ENCODE data around the gene MT1E. TPM values are rescaled to one million over a fixed set of nuclear protein-coding genes. Genes with fewer than 3 reads are reported as not detected.
"Not testable (repeated sequence)": the region's sequence is repeated elsewhere in the genome, so short reads cannot be mapped to it uniquely, and the experiment has no call there.

Gene MT1E
- total RNA-seq, 1 experiment from 2014 or later, result not detected

- no TSS peak for BruUV-seq (replicated peaks)
- no peak for ATAC-seq
- Histone ChIP-seq H2AFZ (ENCODE audit: low read length) (no peak overlapping the region), H3K4me1 (ENCODE audit: insufficient read depth, low read length) (0 out of 2 replicates have a peak, but pooled peaks cover 3% of the 10 kb centered on the region), H3K4me3 (ENCODE audit: low read length) (no peak overlapping the region), H3K9me3 (ENCODE audit: low read length) (no peaks in the 10 kb centered on the region), H3K4me2 (ENCODE audit: low read length) (no peak overlapping the region), H3F3A (ENCODE audit: low read length, unreplicated experiment) (no peaks in the 10 kb centered on the region), H3K9ac (ENCODE audit: low read length) (no peak overlapping the region), H3K79me2 (ENCODE audit: low read length) (no peaks in the 10 kb centered on the region), H3K36me3 (ENCODE audit: low read depth, low read length) (no peaks in the 10 kb centered on the region), H3K9me2 (replicated peaks; ENCODE audit: low read length) (no peaks in the 10 kb centered on the region), H3K27me3 (ENCODE audit: low read length) (no peaks in the 10 kb centered on the region), H3K27ac (ENCODE audit: low read length) (no peak overlapping the region), H4K20me1 (ENCODE audit: low read length) (no peaks in the 10 kb centered on the region)
- CTCF ChIA-PET, result no interaction called here
- POLR2A ChIA-PET (ENCODE audit: unreplicated experiment), result no interaction called here
- intact Hi-C loops (cut with micrococcal nuclease), result no loop called here
- DNase-seq, result no peak
- no peak for TF ChIP-seq EZH2phosphoT487 (IDR thresholded peaks at IDR 0.05; ENCODE audit: borderline replicate concordance, low read length)
- TF ChIP-seq EZH2 (IDR thresholded peaks at IDR 0.05; ENCODE audit: low read length, unreplicated experiment), result no peak
- TF ChIP-seq CTCF (conservative IDR thresholded peaks at IDR 0.05; ENCODE audit: low read depth, low read length), result no peak
Measured at GRCh38 chr16:56620339-56620897, 5.2 kb upstream of the MT1E start.

GRCh38 chr16:56621665-56622445, 3.7 kb upstream of the MT1E start:
- intact Hi-C loops (cut with micrococcal nuclease); POLR2A ChIA-PET (ENCODE audit: unreplicated experiment); H3K27ac ChIP-seq (ENCODE audit: low read length); H3K4me1 ChIP-seq (ENCODE audit: insufficient read depth, low read length); H3K4me3 ChIP-seq (ENCODE audit: low read length); H3K9me2 ChIP-seq (replicated peaks; ENCODE audit: low read length); H3K9me3 ChIP-seq (ENCODE audit: low read length); H4K20me1 ChIP-seq (ENCODE audit: low read length); BruUV-seq (replicated peaks); H3F3A ChIP-seq (ENCODE audit: low read length, unreplicated experiment); H3K9ac ChIP-seq (ENCODE audit: low read length); CTCF ChIA-PET; ATAC-seq; H2AFZ ChIP-seq (ENCODE audit: low read length); H3K27me3 ChIP-seq (ENCODE audit: low read length); H3K36me3 ChIP-seq (ENCODE audit: low read depth, low read length); H3K4me2 ChIP-seq (ENCODE audit: low read length); DNase-seq; H3K79me2 ChIP-seq (ENCODE audit: low read length): not testable (repeated sequence)

- POLR2A ChIA-PET (ENCODE audit: unreplicated experiment); CTCF ChIA-PET; BruUV-seq (replicated peaks): not testable (repeated sequence)
Measured at GRCh38 chr16:56623184-56623583, 2.4 kb upstream of the MT1E start.

More at GRCh38 chr16:56623184-56623583, 2.4 kb upstream of the MT1E start:
- H3K27me3 ChIP-seq (ENCODE audit: low read length); H3K27ac ChIP-seq (ENCODE audit: low read length); H3K4me1 ChIP-seq (ENCODE audit: insufficient read depth, low read length); H4K20me1 ChIP-seq (ENCODE audit: low read length); DNase-seq; H3K9ac ChIP-seq (ENCODE audit: low read length); H3K4me2 ChIP-seq (ENCODE audit: low read length); H2AFZ ChIP-seq (ENCODE audit: low read length); H3K9me2 ChIP-seq (replicated peaks; ENCODE audit: low read length); H3F3A ChIP-seq (ENCODE audit: low read length, unreplicated experiment); H3K9me3 ChIP-seq (ENCODE audit: low read length); H3K79me2 ChIP-seq (ENCODE audit: low read length); ATAC-seq; intact Hi-C loops (cut with micrococcal nuclease); H3K36me3 ChIP-seq (ENCODE audit: low read depth, low read length); H3K4me3 ChIP-seq (ENCODE audit: low read length): not testable (repeated sequence)

Measured in PC-3 (cell line).